Activated T-cell treated with anti-CD3 and anti-CD28 coated beads, Interleukin-2, amount 50 U/mL, for 4 hours (primary cell): ENCODE results near the gene AK9. TPM values are rescaled to one million over a fixed set of nuclear protein-coding genes. Genes with fewer than 3 reads are reported as not detected.

Experiments used
- ATAC-seq, 2 donors: fragments of 200-7000 bp; cut with Tn5 transposase; one replicate each; pipeline ENCODE4 v1.10.0; 2021
- DNase-seq: peaks from one replicate; pipeline ENCODE4 v3.0.0-alpha.2; 2020
- H3K27me3 Mint-ChIP-seq: one replicate; pipeline ENCODE4 v1.8.0; 2021; ENCODE audit warnings: low read depth, mixed read lengths
- H3K36me3 Mint-ChIP-seq: one replicate; pipeline ENCODE4 v1.8.0; 2022; ENCODE audit warnings: mixed read lengths; ENCODE audit not compliant: insufficient read depth
- H3K4me1 Mint-ChIP-seq: one replicate; pipeline ENCODE4 v1.8.0; 2021; ENCODE audit warnings: low read depth, mixed read lengths
- H3K4me3 Mint-ChIP-seq: one replicate; pipeline ENCODE4 v1.8.0; 2021; ENCODE audit warnings: mild to moderate bottlenecking, moderate library complexity, mixed read lengths
- H3K9me3 Mint-ChIP-seq: one replicate; pipeline ENCODE4 v1.8.0; 2021; ENCODE audit warnings: mixed read lengths
- total RNA-seq, 3 donors: library from RNA; stranded (reverse); gene quantifications; one replicate each; pipeline ENCODE4 v1.2.1, GENCODE V29; 2021

Gene AK9
- total RNA-seq, 3 donors from 2014 or later = 2.0 to 2.5 (median 2.1) TPM

DNA sequence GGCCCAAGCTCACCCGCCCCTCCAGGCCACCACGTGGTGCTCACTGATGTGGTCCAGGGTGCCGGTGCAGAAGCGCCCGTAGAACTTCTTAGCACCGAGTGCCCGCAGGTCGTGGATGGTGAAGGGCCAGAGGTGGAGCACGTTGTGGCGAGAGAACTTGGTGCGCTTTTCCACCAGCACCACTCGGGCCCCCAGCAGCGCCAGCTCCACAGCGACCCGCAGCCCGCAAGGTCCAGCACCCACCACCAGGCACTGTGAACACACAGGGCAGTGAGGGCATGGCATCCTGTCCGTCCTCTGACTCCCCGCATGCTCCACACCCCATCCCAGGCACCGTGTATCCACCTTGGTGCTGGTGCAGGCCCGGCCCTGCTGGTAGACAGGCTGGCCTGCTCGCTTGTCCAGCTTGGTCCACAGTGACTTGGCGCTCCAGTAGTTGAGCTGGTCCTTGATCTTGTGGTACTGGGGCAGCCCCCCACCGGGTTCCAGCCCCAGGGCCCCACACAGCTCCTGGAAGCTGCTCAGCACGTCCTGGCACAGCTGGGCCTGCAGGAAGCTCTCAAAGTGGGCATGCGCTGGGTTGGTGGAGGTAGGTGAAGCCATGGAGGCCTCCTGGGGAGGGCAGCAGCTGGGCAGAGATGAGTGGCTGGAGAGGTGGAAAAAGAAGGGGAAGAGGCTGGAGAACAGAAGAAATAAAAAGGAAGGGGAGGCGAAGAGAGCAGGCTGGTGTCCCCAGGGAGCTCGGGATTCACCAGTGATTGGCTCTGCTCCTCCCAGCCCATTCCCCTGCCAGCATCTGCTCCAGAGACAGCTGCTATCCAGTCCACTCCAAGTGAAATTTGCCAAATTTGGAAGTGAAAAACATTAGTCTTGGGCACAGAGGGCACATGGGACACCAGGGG is 237.2 kb downstream of the AK9 start:
- DNase-seq (no peak), ATAC-seq (no peak)
- H3K4me3 Mint-ChIP-seq = peak overlapping the region; percentile 90
- peaks cover 70% of the 10 kb centered on the region for H3K4me1 Mint-ChIP-seq
- H3K9me3 Mint-ChIP-seq = no peaks in the 10 kb centered on the region
- no peaks in the 10 kb centered on the region for H3K27me3 Mint-ChIP-seq
- H3K36me3 Mint-ChIP-seq = peaks cover 5% of the 10 kb centered on the region

DNA sequence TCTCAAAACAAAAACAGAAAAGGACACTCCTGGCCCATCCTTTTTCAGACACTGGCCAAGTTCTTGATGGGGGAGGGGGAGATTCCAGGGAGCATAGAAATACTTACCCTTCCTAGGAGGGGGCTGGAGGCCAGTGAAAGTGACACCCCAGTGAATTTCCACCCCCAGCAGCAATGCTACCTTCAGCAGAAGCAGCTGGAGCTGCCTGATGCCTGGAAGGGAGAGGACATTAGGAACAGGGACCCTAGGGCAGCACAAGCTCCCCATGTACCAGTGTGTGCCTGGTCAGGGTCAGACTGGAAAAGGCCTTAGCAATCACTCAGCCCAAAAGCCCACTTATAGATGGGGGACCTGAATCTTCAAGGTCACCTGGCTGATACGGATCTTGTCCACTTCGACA is 237.8 kb downstream of the AK9 start:
- no peak overlapping the region for H3K4me3 Mint-ChIP-seq
- ATAC-seq = no peak

DNA sequence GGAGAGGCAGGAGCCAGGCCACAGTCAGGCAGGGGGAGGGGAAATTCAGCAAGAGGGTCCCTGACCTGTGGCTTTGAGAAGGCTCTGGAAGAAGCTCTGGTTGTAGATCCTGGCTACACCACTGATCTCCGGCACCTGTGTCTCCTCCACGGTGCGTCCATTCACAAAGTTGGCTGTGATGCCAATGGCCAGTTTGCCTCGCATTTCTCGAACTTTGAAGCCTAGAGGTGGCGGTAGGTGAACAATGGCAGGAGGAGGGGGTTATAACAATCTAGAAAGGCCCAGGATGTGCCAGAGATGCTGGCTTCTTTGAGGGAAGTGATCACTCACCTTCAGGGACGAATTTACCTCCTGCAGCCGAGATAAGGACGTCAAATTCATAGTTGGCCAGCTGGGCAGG is 238.8 kb downstream of the AK9 start:
- no peak for ATAC-seq

More for the DNA sequence above, 237.8 kb downstream of the AK9 start:
- no peak for DNase-seq
- Mint-ChIP-seq H3K36me3 (peaks cover 4% of the 10 kb centered on the region), H3K4me1 (peaks cover 68% of the 10 kb centered on the region), H3K9me3 (no peaks in the 10 kb centered on the region), H3K27me3 (no peaks in the 10 kb centered on the region)

DNA sequence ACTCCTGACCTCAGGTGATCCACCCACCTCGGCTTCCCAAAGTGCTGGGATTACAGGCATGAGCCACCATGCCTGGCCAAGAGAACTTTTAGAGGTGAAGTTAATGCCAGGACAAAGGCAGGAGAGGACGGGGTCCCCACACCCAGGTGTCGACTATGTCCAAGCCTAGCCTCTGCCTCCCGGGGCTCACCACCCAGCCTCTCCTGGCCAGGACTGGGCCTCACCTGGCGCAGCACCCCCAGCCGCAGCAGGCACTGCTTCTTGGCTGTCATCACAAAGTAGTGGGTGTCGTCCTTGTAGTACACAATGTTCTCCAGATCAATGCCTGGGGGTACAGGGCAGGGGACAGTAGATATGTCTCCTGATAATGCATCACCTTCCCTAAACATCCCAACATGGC is 239.6 kb downstream of the AK9 start:
- Mint-ChIP-seq H3K4me3 (no peak overlapping the region), H3K4me1 (peaks cover 57% of the 10 kb centered on the region), H3K9me3 (no peaks in the 10 kb centered on the region), H3K27me3 (no peaks in the 10 kb centered on the region), H3K36me3 (peaks cover 7% of the 10 kb centered on the region)
- no peak for DNase-seq
- ATAC-seq = no peak

More for the DNA sequence above, 238.8 kb downstream of the AK9 start:
- Mint-ChIP-seq H3K4me1 (peaks cover 62% of the 10 kb centered on the region), H3K27me3 (no peaks in the 10 kb centered on the region), H3K9me3 (no peaks in the 10 kb centered on the region), H3K36me3 (peaks cover 4% of the 10 kb centered on the region), H3K4me3 (no peak overlapping the region)
- no peak for DNase-seq

DNA sequence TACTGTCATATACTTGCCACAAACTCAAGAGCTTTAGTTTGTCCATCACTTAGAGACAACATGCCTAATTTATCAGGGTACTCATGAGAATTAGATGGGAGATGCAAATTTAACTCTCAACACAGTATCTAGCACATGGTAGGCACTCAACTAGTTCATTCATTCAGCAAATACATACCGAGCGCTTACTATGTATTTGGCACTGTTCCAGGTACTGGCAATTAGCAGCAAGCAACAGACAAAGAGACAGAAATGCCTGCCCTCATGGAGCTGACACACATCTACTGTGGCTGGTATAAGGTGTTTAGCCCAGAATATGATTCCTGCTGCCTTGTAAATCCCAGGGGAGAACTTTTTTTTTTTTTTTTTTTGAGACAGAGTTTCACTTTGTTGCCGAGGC is 240.2 kb downstream of the AK9 start:
- no peaks in the 10 kb centered on the region for H3K9me3 Mint-ChIP-seq
- no peaks in the 10 kb centered on the region for H3K27me3 Mint-ChIP-seq
- peaks cover 7% of the 10 kb centered on the region for H3K36me3 Mint-ChIP-seq
- ATAC-seq (no peak), DNase-seq (no peak)
- H3K4me3 Mint-ChIP-seq = no peak overlapping the region
- H3K4me1 Mint-ChIP-seq = peaks cover 55% of the 10 kb centered on the region

DNA sequence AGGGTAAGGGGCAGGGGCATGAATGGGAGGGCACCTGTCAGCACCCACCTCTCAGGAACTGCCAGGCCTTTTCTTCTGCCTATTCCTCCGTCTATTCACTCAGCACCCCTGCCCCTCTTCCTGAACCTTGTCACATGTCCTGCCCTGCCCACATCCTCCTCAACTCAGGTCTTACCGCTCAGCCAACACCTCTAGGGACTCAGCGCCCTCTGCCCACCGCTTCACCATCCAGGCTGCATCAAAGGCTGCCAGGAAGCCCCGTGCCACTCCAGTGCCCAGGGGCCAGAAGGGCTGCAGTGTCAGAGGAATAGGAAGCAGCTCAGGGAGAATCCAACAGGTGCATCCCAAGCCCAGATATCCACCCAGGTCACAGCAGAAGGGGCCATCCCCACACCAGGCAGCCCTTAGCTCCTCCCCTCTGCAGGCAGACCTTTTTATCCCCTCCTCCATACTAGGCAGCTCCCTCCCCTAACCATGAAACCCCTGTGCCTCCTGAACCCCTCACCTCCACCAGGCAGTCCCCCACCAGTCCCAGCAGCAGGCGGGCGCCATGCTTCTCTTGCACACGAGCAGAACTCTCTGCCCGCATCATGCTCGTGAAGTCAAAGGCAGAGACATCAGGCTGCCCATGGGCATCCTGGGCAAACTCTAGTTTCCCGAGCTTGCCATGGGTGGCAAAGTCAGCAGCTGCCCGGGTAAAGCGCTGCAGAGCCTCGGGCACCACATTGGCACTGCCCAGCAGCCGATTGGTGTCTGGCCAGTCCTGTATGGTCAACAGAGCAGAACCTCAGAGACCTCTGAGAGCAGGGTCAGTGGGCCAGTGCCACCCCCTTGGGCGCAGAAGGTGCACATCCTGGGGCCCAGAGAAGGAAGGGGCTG is 241.0 kb downstream of the AK9 start:
- no peaks in the 10 kb centered on the region for H3K27me3 Mint-ChIP-seq
- H3K4me3 Mint-ChIP-seq = no peak overlapping the region
- no peak for DNase-seq

DNA sequence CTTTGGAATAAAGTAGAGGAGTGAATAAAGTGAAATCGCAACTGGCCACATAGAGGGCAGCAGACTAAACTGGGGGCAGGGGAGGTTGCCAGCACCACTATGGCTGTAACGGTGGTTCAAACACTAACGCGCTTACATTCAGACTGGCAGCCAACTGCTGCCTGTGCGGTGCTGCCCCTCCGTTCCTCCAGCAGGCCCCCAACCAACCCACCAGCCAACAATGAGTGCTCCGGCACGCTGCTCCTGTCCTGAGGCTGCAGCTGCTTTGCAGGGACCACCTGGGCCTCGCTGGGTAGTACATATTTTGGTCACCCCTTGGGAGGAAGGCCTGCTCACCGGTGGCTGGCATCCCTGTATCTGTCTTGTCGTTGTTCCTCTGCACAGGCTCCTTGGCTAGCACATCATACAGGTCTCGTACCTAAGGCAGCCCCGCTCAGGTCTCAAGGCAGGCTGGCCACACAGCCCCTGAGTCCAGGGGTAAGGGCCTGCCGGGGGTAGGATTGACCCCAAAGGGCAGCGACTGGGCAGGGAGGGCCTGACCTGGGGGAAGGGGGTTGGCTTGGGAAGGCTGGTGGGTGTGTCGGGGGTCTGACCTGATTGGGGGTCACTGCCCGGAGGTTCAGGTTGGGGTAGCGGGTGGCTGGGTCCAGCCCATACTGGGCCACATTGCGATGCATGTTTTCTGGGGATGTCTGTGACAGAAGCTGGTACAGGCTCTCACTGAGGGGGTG is 241.8 kb downstream of the AK9 start:
- H3K4me3 Mint-ChIP-seq = no peak overlapping the region
- ATAC-seq = peak in 1 of 2 donors; percentile 2

More for the DNA sequence above, 241.0 kb downstream of the AK9 start:
- peaks cover 7% of the 10 kb centered on the region for H3K36me3 Mint-ChIP-seq
- H3K4me1 Mint-ChIP-seq = peaks cover 52% of the 10 kb centered on the region
- ATAC-seq = peak; percentile 20 to 26
- no peaks in the 10 kb centered on the region for H3K9me3 Mint-ChIP-seq

DNA sequence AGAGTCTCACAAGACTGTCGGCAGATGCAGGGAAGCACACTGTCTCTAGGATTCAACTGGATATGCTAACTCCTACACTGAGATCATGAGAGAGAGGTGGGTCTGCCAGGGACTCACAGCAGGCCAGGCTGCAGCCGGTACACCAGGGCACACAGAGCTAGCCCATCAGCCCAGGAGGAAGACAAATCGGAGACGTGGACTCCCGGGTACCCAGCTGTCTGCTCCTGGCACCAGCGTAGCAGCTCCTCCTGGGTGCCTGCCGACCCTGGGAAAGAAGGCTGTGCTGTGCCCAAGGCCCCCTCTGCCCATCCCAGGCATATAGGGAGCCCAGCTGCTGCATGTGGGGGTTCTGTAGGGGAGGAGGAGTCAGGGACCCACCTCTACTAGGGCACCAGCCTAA is 242.4 kb downstream of the AK9 start:
- Mint-ChIP-seq H3K27me3 (no peaks in the 10 kb centered on the region), H3K4me1 (peaks cover 41% of the 10 kb centered on the region), H3K4me3 (no peak overlapping the region)

More for the DNA sequence above, 241.8 kb downstream of the AK9 start:
- no peaks in the 10 kb centered on the region for H3K27me3 Mint-ChIP-seq
- peaks cover 47% of the 10 kb centered on the region for H3K4me1 Mint-ChIP-seq
- DNase-seq = no peak
- peaks cover 7% of the 10 kb centered on the region for H3K36me3 Mint-ChIP-seq
- no peaks in the 10 kb centered on the region for H3K9me3 Mint-ChIP-seq

DNA sequence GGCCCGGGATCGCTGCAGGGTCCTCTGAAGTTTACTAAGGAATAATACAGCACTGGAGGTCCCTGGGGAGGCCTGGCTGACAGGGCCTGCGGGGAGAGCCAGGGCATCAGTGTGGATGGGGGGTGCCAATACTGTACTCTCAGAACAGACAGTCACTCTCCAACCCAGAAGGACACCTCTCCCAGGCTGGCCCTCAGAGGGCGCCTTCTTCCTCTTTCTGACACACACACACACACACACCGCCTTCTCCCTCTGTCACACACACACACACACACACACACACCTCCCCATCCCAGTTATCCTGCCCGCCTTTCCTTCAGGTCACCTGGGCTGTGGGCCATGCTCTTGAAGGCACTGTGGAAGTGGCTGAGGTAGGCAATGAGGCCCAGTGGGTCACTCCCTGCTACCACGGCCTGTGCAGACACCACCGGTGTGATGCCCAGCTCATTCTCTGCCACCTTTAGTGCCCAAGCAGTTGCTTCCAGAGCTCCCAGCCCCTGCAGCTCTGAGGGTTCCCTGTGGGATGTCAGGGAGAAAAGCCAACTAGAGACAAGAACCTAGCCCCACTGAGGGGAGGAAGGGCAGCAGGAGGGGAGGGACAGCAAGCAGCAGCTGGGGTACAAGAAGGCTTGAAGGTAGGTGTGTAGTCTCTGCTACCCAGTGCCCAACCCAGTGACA is 243.0 kb downstream of the AK9 start:
- Mint-ChIP-seq H3K4me1 (peaks cover 40% of the 10 kb centered on the region), H3K27me3 (no peaks in the 10 kb centered on the region), H3K4me3 (no peak overlapping the region), H3K9me3 (no peaks in the 10 kb centered on the region), H3K36me3 (peaks cover 10% of the 10 kb centered on the region)
- ATAC-seq = no peak
- DNase-seq = no peak

More for the DNA sequence above, 242.4 kb downstream of the AK9 start:
- ATAC-seq = no peak
- Mint-ChIP-seq H3K9me3 (no peaks in the 10 kb centered on the region), H3K36me3 (peaks cover 7% of the 10 kb centered on the region)
- DNase-seq = no peak

DNA sequence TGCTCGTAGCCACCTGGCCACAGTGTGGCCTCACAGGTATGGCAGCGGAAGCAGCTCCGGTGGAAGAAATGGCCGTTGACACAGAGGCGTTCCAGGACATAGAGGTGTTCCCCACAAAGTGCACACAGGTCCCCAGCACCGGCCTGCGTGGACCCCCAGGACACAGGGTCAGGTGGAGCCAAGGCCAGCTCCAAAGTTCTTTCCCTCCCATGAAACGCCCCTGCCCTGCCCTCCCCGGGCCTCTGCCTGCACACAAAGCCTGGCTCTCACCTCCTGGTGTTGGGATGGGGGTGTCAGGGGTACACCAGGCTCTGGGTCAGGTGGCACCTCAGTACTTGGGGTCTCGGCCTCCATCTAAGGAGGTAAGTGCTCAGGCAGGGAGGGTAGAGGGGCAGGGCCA is 243.9 kb downstream of the AK9 start:
- Mint-ChIP-seq H3K36me3 (peaks cover 12% of the 10 kb centered on the region), H3K9me3 (no peaks in the 10 kb centered on the region), H3K4me3 (no peak overlapping the region), H3K4me1 (peaks cover 43% of the 10 kb centered on the region), H3K27me3 (no peaks in the 10 kb centered on the region)
- DNase-seq = no peak
- no peak for ATAC-seq

DNA sequence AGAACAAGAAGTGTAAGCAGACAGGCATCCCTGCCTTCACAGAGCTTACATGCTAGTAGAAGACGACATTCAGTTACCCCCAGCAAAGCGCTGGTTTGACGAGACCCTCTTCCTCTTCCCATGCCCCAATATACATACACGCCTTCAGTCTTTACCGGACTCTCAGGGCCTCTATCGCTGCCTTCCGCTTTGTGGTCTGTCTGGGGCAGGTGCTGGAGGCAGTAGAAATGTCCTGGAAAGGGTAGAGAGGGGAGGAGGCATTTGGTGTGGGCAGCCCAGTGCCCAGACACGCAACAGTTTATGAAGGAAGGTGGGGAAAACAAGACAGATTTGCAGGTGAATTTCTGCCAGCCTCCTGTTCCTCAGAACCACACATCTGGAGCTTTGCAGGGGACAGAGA is 244.5 kb downstream of the AK9 start:
- DNase-seq (no peak), ATAC-seq (no peak)
- peaks cover 46% of the 10 kb centered on the region for H3K4me1 Mint-ChIP-seq
- peaks cover 12% of the 10 kb centered on the region for H3K36me3 Mint-ChIP-seq
- no peak overlapping the region for H3K4me3 Mint-ChIP-seq
- no peaks in the 10 kb centered on the region for H3K9me3 Mint-ChIP-seq
- no peaks in the 10 kb centered on the region for H3K27me3 Mint-ChIP-seq

DNA sequence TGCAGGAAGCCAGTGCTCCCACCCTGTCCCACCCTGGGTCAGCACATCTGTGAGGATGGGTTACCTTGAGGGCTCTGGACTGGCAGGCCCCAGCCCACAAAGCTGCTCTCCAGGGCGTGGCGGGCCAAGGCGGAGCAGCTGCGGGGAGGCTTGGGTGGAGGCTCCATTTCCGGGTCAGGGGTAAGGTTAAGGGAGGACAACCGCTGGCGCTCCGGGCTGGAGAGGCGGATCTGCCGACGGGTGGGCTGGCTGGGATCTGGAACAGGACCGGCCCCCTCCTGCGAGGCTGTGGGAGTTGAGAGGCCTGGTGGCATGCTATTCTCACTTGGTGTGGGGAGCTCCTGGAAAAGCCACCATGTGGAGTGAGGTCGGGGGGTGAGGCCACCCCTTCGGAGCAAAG is 244.9 kb downstream of the AK9 start:
- Mint-ChIP-seq H3K4me3 (no peak overlapping the region), H3K36me3 (peaks cover 12% of the 10 kb centered on the region), H3K4me1 (peaks cover 50% of the 10 kb centered on the region), H3K9me3 (no peaks in the 10 kb centered on the region), H3K27me3 (no peaks in the 10 kb centered on the region)
- DNase-seq (no peak), ATAC-seq (no peak)

DNA sequence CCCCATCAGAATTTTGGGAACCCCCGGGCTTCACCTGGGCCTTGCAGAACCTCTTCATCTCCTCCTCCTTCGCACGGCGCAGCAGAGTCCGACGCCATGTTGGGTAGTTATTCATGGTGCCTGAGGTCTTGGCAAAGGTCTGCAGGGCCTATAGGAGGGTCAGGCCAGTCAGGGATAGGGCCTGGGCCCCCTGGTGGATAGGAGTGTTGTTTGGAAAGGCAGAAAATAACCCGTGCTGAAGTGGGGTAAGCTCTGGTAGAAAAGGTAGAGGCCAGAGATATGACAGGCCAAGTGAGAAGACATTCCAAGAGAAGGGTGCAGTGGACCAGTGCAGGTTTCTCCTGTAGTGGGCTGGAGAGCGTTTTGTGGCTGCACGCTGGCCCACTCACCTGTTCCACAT is 245.6 kb downstream of the AK9 start:
- DNase-seq = no peak
- Mint-ChIP-seq H3K4me1 (peaks cover 44% of the 10 kb centered on the region), H3K4me3 (no peak overlapping the region), H3K9me3 (no peaks in the 10 kb centered on the region), H3K36me3 (peaks cover 8% of the 10 kb centered on the region), H3K27me3 (no peaks in the 10 kb centered on the region)
- ATAC-seq = no peak
